RWPE1 (cell line): ENCODE results near the gene STARD10.

Experiments
- CTCF ChIA-PET: fragments of 350-600 bp; sonication (Branson Sonifier 250); formaldehyde crosslinking; extraction: SDS; loops from one replicate; lab custom pipeline; 2021; lab: Yijun Ruan, JAX
- POLR2A ChIA-PET: fragments of 400-600 bp; formaldehyde crosslinking; extraction: SDS; loops from one replicate; lab custom pipeline; 2020; ENCODE audit warnings: antibody characterized with exemption; ENCODE audit not compliant: low non-redundant PET; lab: Yijun Ruan, JAX
- DNase-seq: peaks from one replicate; pipeline ENCODE4 v3.0.0; 2012; ENCODE audit warnings: low spot score
- H3K27ac ChIP-seq: fragments of 450-650 bp; 2 replicates; pipeline ENCODE4 v1.5.1; 2017
- CTCF ChIP-seq: fragments of 450-650 bp; conservative IDR thresholded peaks from 2 replicates; pipeline ENCODE4 v1.5.1; 2017; ENCODE audit warnings: low read depth, mild to moderate bottlenecking

The STARD10 gene

GRCh38 chr11:72788241-72788640 lies 5.6 kb downstream of the STARD10 start:
- ChIA-PET POLR2A (no interaction called here), CTCF (interaction anchor here (1.1 kb wide), 1 partner anchor 63 kb away, joined by 3 read pairs; no protein-coding TSS in a partner anchor)
- H3K27ac ChIP-seq, result no peak overlapping the region
- no peak for DNase-seq
- no peak for TF ChIP-seq CTCF

GRCh38 chr11:72787216-72788104 lies 6.4 kb downstream of the STARD10 start:
- ChIA-PET CTCF (interaction anchor here (1.3 to 1.6 kb wide), 2 partner anchors 26 to 62 kb away, joined by 3 to 7 read pairs; no protein-coding TSS in a partner anchor), POLR2A (no interaction called here)
- no peak overlapping the region for H3K27ac ChIP-seq
- TF ChIP-seq CTCF, result no peak
- no peak for DNase-seq

GRCh38 chr11:72786305-72787215 lies 7.3 kb downstream of the STARD10 start:
- CTCF ChIA-PET, result interaction anchor here (1.3 to 1.6 kb wide), 2 partner anchors 26 to 61 kb away, joined by 3 to 7 read pairs; no protein-coding TSS in a partner anchor
- POLR2A ChIA-PET, result no interaction called here
- no peak for DNase-seq

DNA sequence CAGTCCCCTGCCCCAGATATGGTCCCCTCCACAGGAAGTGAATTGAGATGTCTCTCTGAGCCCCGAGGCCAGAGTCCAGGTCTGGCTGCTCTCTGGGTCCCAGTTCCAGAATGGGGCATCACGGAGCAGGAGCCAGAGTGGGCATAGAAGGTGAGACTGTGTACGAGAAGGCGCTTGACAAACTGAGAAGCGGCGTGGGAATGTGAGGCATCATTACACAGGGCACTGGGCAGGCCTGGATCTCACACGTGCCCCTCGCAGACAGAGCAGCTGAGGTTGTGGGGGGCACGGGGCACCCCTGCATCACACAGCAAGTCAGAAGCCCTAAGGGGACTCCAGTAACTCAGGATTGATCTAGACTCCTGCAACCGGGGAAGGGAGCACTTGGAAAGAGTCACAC lies 9.2 kb downstream of the STARD10 start:
- DNase-seq, result no peak
- no peak overlapping the region for H3K27ac ChIP-seq
- TF ChIP-seq CTCF, result no peak
- ChIA-PET CTCF (interaction anchor here (0.9 kb wide), 1 partner anchor 59 kb away, joined by 3 read pairs; no protein-coding TSS in a partner anchor), POLR2A (no interaction called here)

More at GRCh38 chr11:72786305-72787215, 7.3 kb downstream of the STARD10 start:
- no peak for TF ChIP-seq CTCF
- H3K27ac ChIP-seq, result no peak overlapping the region

GRCh38 chr11:72783144-72783905 lies 10.5 kb downstream of the STARD10 start:
- no peak for DNase-seq
- H3K27ac ChIP-seq, result no peak overlapping the region
- ChIA-PET CTCF (interaction anchor here (1.0 to 1.4 kb wide), 4 partner anchors 9 to 58 kb away, joined by 3 to 9 read pairs (median 5); partner anchors contain the start of gene STARD10), POLR2A (interaction anchor here (1.6 kb wide), 1 partner anchor 11 kb away, joined by 4 read pairs; no protein-coding TSS in a partner anchor)
- TF ChIP-seq CTCF, result no peak
